ENCODE results near the gene NCAM1.

DNA sequence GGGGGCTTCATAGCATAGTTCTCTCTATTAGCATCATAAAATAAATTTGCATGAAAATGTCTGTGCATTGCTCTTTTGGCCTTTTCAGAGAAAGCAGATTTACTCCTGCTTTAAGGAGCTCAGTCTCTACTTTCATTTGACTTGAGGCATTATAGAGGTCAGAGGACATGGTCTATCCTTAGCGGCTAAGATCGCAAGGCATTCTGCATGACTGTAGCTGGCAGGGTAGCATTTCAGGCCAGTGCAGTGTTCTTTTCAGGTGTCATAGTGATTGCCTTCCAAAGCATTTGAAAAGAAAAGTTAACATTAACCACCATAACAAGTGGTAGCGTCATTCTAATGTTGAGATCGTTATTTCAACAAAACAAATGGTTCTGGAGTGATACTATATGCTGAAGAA, 126.5 kb downstream of the NCAM1 start:
- TF ChIP-seq, protein P1, sequence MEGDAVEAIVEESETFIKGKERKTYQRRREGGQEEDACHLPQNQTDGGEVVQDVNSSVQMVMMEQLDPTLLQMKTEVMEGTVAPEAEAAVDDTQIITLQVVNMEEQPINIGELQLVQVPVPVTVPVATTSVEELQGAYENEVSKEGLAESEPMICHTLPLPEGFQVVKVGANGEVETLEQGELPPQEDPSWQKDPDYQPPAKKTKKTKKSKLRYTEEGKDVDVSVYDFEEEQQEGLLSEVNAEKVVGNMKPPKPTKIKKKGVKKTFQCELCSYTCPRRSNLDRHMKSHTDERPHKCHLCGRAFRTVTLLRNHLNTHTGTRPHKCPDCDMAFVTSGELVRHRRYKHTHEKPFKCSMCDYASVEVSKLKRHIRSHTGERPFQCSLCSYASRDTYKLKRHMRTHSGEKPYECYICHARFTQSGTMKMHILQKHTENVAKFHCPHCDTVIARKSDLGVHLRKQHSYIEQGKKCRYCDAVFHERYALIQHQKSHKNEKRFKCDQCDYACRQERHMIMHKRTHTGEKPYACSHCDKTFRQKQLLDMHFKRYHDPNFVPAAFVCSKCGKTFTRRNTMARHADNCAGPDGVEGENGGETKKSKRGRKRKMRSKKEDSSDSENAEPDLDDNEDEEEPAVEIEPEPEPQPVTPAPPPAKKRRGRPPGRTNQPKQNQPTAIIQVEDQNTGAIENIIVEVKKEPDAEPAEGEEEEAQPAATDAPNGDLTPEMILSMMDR (IDR thresholded peaks at IDR 0.05 in 8 of 11, conservative IDR thresholded peaks at IDR 0.05 in 3 of 11), result no peak
- no peak for TF ChIP-seq POLR2A (IDR thresholded peaks at IDR 0.05)

All from spleen (tissue), 7 donors.